Measurements from ENCODE around the gene MAD1L1. TPM values are rescaled to one million over a fixed set of nuclear protein-coding genes. Genes with fewer than 3 reads are reported as not detected.

MAD1L1 gene
- total and polyA plus RNA-seq, 8 donors = 21.4 to 58.8 (median 22.5) TPM

DNA sequence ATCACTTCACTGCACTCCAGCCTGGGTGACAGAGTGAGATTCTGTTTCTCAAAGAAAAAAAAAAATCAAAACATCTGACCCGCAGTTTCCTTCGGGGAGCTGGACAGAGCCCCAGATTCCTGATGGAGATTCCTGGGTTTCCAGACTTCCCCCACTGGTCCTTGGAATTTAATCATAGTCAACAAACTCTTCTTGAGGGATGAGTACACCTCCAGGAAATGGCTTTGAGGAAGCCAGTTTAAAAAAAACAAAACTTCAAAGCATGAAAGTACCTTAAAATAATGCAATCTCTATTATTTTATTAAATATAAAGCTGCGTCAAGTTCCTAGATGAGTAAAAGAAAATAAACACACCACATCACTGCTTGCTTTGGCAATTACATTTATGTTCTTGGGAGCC, 1.2 kb upstream of the MAD1L1 start:
- intact Hi-C loops (cut with DNase I) = no loop called here
- no peak for ATAC-seq
- H3K36me3 ChIP-seq = peaks cover 0 to 63% of the 10 kb centered on the region in 2 donors

DNA sequence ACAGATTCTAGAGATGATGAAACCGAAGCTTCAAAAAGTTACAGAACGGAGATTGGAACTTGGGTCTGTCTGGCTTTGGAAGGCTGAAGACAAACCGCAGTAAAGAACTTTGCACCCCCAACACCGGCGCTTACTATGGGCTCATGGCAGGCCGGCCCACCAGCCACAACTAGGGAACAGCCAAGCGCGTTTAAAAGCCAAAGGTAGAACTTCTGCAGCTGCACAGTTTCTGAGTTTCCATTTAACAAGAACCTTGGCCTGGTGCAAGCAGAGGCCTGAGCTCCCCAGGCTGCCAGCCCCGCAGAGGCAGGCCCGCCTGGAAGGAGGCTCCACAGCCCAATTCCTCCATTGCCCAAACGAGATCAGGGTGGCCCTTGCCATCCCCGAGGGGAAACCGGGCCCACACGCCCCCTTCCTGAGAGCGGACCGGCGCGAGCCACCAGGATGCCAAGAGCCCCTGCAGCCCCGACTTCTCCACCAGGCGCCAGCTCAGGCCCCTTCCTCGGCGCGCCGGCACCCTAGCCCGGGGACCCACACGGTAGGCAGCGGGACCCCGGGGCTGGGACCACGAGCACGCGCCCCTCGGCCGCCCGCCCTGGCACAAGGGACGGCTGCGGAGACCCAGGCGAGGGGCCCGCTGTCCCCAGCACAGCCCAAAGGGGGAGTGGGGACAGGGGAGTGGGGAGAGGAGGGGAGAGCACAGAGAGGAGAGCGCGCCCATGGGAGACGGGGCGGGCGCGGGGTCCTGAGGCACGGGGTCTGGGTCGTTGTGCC, 566 bp downstream of the MAD1L1 start:
- H3K4me1 ChIP-seq = peaks cover 8 to 31% of the 10 kb centered on the region in 2 donors
- ATAC-seq = peak; percentile 23
- no peaks in the 10 kb centered on the region for H3K9me3 ChIP-seq
- DNase-seq = peak in 2 of 4 donors; percentile 16 to 84
- peaks cover 0 to 65% of the 10 kb centered on the region in 2 donors for H3K36me3 ChIP-seq
- intact Hi-C loops (cut with DNase I) = no loop called here
- H3K27me3 ChIP-seq = no peaks in the 10 kb centered on the region
- H3K4me3 ChIP-seq = peak overlapping the region; percentile 66 to 100
- peak overlapping the region; percentile 5 to 72 for H3K27ac ChIP-seq
- TF ChIP-seq CTCF (IDR thresholded peaks at IDR 0.05) = no peak

More for the DNA sequence above, 1.2 kb upstream of the MAD1L1 start:
- Histone ChIP-seq H3K9me3 (no peaks in the 10 kb centered on the region), H3K27ac (no peak overlapping the region), H3K4me3 (no peak overlapping the region), H3K4me1 (peaks cover 11 to 39% of the 10 kb centered on the region in 2 donors), H3K27me3 (no peaks in the 10 kb centered on the region)
- no peak for TF ChIP-seq CTCF (IDR thresholded peaks at IDR 0.05)
- DNase-seq = no peak

DNA sequence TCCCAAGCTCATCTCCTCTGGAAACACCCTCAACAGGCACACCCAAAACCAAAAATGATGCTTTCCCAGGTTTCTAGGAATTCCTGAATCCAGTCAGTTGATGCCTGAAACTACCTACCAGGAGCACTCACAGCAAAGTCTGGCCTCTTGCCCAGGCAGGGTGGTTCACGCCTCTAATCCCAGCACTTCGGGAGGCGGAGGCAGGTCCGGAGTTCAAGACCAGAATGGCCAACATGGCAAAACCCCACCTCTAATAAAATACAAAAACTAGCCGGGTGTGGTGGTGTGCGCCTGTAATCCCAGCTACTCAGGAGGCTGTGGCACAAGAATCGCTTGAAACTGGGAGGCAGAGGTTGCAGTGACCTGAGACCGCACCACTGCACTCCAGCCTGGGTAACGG, 1.9 kb downstream of the MAD1L1 start:
- H3K36me3 ChIP-seq = peaks cover 0 to 67% of the 10 kb centered on the region in 2 donors
- intact Hi-C loops (cut with DNase I) = no loop called here

GRCh38 chr7:2230226-2230625, 2.5 kb downstream of the MAD1L1 start:
- intact Hi-C loops (cut with DNase I) = no loop called here
- peaks cover 0 to 65% of the 10 kb centered on the region in 2 donors for H3K36me3 ChIP-seq
- ATAC-seq (no peak), DNase-seq (peak in 1 of 4 donors; percentile 39)
- H3K9me3 ChIP-seq = no peaks in the 10 kb centered on the region
- no peak overlapping the region for H3K4me3 ChIP-seq
- H3K4me1 ChIP-seq = peaks cover 12 to 24% of the 10 kb centered on the region in 2 donors
- H3K27me3 ChIP-seq = no peaks in the 10 kb centered on the region
- no peak overlapping the region for H3K27ac ChIP-seq
- no peak for TF ChIP-seq CTCF (IDR thresholded peaks at IDR 0.05)

More for the DNA sequence above, 1.9 kb downstream of the MAD1L1 start:
- H3K9me3 ChIP-seq = no peaks in the 10 kb centered on the region
- H3K4me1 ChIP-seq = peaks cover 9 to 24% of the 10 kb centered on the region in 2 donors
- no peak overlapping the region for H3K27ac ChIP-seq
- no peaks in the 10 kb centered on the region for H3K27me3 ChIP-seq
- H3K4me3 ChIP-seq = no peak overlapping the region
- no peak for TF ChIP-seq CTCF (IDR thresholded peaks at IDR 0.05)
- ATAC-seq (no peak), DNase-seq (peak in 1 of 4 donors; percentile 30)

GRCh38 chr7:2229467-2229866, 3.3 kb downstream of the MAD1L1 start:
- no peaks in the 10 kb centered on the region for H3K9me3 ChIP-seq
- H3K27me3 ChIP-seq = no peaks in the 10 kb centered on the region
- intact Hi-C loops (cut with DNase I) = no loop called here
- H3K27ac ChIP-seq = no peak overlapping the region
- no peak for ATAC-seq
- DNase-seq = peak in 1 of 4 donors; percentile 43
- H3K4me1 ChIP-seq = peaks cover 12 to 24% of the 10 kb centered on the region in 2 donors
- H3K4me3 ChIP-seq = no peak overlapping the region
- H3K36me3 ChIP-seq = peaks cover 0 to 65% of the 10 kb centered on the region in 2 donors
- no peak for TF ChIP-seq CTCF (IDR thresholded peaks at IDR 0.05)

Data from left lung (tissue), 10 donors.